ENCODE results near the gene CNNM3. TPM values are rescaled to one million over a fixed set of nuclear protein-coding genes. Genes with fewer than 3 reads are reported as not detected.

Gene CNNM3
- total RNA-seq, 4 donors from 2014 or later = 29.8 to 108 (median 44.8) TPM

DNA sequence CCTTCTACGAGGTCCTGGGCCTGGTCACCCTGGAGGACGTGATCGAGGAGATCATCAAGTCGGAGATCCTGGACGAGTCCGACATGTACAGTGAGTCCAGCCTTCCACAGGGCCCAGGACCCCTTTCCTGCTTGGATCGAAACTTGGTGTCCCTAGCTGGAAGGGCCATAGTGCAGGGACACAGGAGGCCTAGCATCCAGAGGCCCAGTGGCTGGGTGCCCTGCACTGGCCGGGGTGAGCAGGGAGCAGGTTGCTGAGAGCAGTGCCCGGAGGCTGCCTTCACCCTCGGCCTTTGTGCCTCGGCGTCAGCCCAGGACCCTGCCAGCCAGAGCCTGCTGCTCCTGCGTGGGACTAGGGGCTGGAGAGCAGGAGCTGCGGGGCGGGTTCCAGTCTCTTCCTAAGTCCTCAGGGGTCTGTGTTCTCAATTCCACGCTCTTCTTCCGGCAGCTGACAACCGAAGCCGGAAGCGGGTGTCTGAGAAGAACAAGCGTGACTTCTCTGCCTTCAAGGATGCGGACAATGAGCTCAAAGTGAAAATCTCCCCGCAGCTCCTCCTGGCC lies 18.9 kb upstream of the CNNM3 start:
- H3K27ac ChIP-seq = no peak overlapping the region
- H3K4me1 ChIP-seq = peaks cover 0 to 10% (median 3%) of the 10 kb centered on the region in 4 donors
- H3K9me3 ChIP-seq = no peaks in the 10 kb centered on the region
- DNase-seq = peak in 1 of 3 donors; percentile 36
- H3K27me3 ChIP-seq = no peaks in the 10 kb centered on the region
- no peak overlapping the region for H3K4me3 ChIP-seq
- H3K36me3 ChIP-seq = peaks cover 0 to 39% (median 0%) of the 10 kb centered on the region in 3 donors
- no peak for TF ChIP-seq POLR2A (IDR thresholded peaks at IDR 0.05)
- TF ChIP-seq, protein P1, sequence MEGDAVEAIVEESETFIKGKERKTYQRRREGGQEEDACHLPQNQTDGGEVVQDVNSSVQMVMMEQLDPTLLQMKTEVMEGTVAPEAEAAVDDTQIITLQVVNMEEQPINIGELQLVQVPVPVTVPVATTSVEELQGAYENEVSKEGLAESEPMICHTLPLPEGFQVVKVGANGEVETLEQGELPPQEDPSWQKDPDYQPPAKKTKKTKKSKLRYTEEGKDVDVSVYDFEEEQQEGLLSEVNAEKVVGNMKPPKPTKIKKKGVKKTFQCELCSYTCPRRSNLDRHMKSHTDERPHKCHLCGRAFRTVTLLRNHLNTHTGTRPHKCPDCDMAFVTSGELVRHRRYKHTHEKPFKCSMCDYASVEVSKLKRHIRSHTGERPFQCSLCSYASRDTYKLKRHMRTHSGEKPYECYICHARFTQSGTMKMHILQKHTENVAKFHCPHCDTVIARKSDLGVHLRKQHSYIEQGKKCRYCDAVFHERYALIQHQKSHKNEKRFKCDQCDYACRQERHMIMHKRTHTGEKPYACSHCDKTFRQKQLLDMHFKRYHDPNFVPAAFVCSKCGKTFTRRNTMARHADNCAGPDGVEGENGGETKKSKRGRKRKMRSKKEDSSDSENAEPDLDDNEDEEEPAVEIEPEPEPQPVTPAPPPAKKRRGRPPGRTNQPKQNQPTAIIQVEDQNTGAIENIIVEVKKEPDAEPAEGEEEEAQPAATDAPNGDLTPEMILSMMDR (IDR thresholded peaks at IDR 0.05) = no peak

DNA sequence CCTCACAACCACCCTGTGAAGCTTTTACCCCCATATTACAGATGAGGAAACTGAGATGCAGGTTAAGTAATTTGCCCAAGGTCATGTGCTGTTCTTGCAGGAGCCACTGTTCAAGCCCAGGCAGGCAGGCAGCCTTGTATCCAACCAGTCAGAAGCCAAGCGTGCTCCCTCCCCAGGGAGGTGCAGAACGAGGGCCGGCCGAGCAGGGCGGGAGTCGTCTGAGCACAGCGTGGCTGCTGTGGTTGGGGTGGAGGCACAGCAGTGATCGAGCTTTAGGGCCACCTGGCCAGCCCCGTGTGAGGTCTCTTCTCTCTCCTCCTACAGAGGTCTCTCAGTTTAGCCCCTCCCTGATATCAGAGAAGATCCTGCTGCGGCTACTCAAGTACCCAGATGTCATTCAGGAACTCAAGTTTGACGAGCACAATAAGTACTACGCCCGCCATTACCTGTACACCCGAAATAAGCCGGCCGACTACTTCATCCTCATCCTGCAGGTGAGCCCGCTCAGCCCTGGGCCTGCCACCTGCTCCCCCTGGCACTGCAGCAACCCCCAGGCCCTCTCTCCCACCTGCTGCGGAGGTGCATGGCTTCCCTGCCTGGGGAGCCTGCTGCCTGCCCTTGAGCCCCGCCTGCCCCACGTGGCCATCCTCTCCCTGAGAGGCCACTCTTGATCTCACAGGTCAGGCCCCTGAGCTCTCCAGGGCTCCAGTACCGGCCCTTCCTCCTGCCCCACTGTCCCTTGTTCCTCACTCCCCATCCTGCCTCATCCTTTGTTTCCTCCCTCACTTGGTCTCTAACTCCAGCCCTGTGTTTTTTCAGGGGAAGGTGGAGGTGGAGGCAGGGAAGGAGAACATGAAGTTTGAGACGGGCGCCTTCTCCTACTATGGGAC lies 17.1 kb upstream of the CNNM3 start:
- no peaks in the 10 kb centered on the region for H3K9me3 ChIP-seq
- H3K27me3 ChIP-seq = no peaks in the 10 kb centered on the region
- peaks cover 0 to 10% (median 4%) of the 10 kb centered on the region in 4 donors for H3K4me1 ChIP-seq
- H3K36me3 ChIP-seq = peaks cover 0 to 53% (median 0%) of the 10 kb centered on the region in 3 donors
- H3K4me3 ChIP-seq = no peak overlapping the region
- DNase-seq = peak in 1 of 3 donors; percentile 45
- H3K27ac ChIP-seq = no peak overlapping the region
- no peak for TF ChIP-seq POLR2A (IDR thresholded peaks at IDR 0.05)
- TF ChIP-seq, protein P1 (IDR thresholded peaks at IDR 0.05) = no peak

DNA sequence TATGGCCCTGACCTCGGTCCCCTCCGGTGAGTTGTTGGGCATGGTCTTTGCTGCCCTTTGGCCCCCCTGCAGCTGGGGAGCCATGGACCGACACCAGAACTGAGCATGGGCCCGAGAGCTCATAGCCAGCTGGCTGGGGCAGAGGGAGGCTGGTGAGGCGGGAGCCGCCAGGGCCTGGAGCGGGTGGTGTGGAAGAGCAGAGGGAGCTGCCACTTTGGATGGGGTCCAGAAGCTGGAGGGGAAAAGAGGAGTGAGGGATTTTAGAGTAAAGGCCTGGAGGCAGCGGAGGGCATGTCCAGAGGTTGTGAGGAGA lies 16.5 kb upstream of the CNNM3 start:
- no peak overlapping the region for H3K27ac ChIP-seq
- H3K36me3 ChIP-seq = peaks cover 0 to 57% (median 0%) of the 10 kb centered on the region in 3 donors
- peak in 1 of 3 donors; percentile 43 for DNase-seq
- no peak overlapping the region for H3K4me3 ChIP-seq
- no peaks in the 10 kb centered on the region for H3K27me3 ChIP-seq
- TF ChIP-seq, protein P1 (IDR thresholded peaks at IDR 0.05) = no peak
- no peak for TF ChIP-seq POLR2A (IDR thresholded peaks at IDR 0.05)
- no peaks in the 10 kb centered on the region for H3K9me3 ChIP-seq
- peaks cover 0 to 10% (median 4%) of the 10 kb centered on the region in 4 donors for H3K4me1 ChIP-seq

DNA sequence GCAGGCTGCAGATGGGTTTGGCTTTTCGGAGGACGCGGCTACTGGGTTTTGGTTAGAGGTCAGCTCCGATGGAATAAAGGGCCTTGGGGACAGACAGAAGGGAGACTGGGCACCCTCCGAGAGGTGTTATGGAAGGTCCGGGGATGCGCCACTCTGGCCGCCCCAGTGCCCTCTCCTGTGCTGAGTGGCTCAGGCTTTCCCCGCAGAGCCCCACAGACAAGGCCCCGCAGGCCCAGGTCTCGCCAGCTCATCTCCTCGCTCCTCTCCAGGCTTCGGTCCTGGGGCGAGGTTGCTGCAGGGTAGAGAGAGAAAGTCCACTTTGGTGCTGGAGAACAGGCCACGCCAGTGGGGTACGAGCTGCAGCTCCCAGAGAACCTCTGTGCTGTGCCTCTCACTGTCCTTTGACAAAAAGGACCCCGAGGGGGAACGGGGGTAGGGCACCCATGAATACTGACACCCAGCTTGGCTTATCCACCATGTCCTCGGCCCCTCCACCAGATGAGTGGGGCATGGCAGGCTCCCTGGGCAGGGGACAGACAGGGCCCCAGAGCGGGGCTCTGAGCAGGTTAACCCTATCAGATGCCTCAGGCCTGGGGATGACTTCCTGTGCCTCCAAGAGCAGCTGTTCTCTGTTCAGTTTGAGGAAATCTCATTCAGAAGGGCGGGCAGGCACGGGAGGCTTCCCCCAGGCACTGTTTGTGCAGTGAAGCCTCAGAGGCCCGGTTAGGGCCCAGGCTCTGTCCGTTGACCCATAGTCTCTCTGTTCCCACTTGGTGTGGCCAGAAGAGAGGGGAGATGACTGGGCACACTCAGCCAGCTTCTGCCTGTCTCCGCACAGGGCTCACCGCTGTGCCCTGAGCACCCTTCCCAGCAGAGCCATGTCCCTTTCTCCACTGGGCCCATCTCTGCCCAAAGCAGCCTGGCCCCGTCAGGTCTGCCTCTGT lies 15.7 kb upstream of the CNNM3 start:
- H3K9me3 ChIP-seq = no peaks in the 10 kb centered on the region
- peak overlapping the region in 2 of 4 donors; percentile 3 to 18 for H3K27ac ChIP-seq
- H3K4me3 ChIP-seq = no peak overlapping the region
- TF ChIP-seq, protein P1 (IDR thresholded peaks at IDR 0.05) = no peak
- TF ChIP-seq POLR2A (IDR thresholded peaks at IDR 0.05) = no peak
- H3K27me3 ChIP-seq = no peaks in the 10 kb centered on the region
- DNase-seq = peak in 1 of 3 donors; percentile 34
- H3K36me3 ChIP-seq = peaks cover 0 to 60% (median 0%) of the 10 kb centered on the region in 3 donors
- H3K4me1 ChIP-seq = peaks cover 0 to 10% (median 4%) of the 10 kb centered on the region in 4 donors
